AG04450 (cell line): ENCODE results near the gene PIK3CB. TPM values are rescaled to one million over a fixed set of nuclear protein-coding genes. Genes with fewer than 3 reads are reported as not detected.
"Not testable (repeated sequence)": the region's sequence is repeated elsewhere in the genome, so short reads cannot be mapped to it uniquely, and the experiment has no call there.

Source experiments
- CTCF ChIA-PET: fragments of 300-600, 350-600 bp; formaldehyde crosslinking; extraction: SDS; loops from one replicate; lab custom pipeline; 2022; ENCODE audit warnings: antibody characterized with exemption, inconsistent platforms; lab: Charles Lee
- POLR2A ChIA-PET: fragments of 350-600 bp; formaldehyde crosslinking; extraction: SDS; loops from one replicate; lab custom pipeline; 2021; ENCODE audit warnings: antibody characterized with exemption, inconsistent platforms; lab: Yijun Ruan, JAX
- DNase-seq: peaks from one replicate; pipeline ENCODE4 v3.0.0-alpha.2; 2011; ENCODE audit warnings: low read depth, low spot score
- H3K27ac ChIP-seq: one replicate; pipeline ENCODE4 v1.5.1; 2012; ENCODE audit warnings: low read depth, low read length, control low read depth
- H3K27me3 ChIP-seq: one replicate; pipeline ENCODE4 v1.6.0; 2012; ENCODE audit warnings: low read length; ENCODE audit not compliant: control insufficient read depth, insufficient read depth
- H3K4me3 ChIP-seq: 2 replicates; pipeline ENCODE4 v1.5.1; 2011; ENCODE audit warnings: mild to moderate bottlenecking, low read depth, low read length, control low read depth
- H3K9me3 ChIP-seq: 2 replicates; pipeline ENCODE4 v1.5.1; 2012; ENCODE audit warnings: low read length; ENCODE audit not compliant: control insufficient read depth, insufficient read depth
- polyA plus RNA-seq: library from polyadenylated mRNA; depleted of rRNA; stranded (reverse); fragments of >200 nt; gene quantifications from 2 replicates; pipeline ENCODE4 v1.2.3, GENCODE V29; 2011
- TF ChIP-seq, protein P1 (sequence below): IDR thresholded peaks from 2 replicates; pipeline ENCODE4 v1.5.1; 2011; ENCODE audit warnings: low read depth, low read length, control low read depth, inconsistent platforms

Gene PIK3CB
- polyA plus RNA-seq, 1 experiment = 13.8 TPM

- no peak overlapping the region for H3K27ac ChIP-seq
- TF ChIP-seq, protein P1, sequence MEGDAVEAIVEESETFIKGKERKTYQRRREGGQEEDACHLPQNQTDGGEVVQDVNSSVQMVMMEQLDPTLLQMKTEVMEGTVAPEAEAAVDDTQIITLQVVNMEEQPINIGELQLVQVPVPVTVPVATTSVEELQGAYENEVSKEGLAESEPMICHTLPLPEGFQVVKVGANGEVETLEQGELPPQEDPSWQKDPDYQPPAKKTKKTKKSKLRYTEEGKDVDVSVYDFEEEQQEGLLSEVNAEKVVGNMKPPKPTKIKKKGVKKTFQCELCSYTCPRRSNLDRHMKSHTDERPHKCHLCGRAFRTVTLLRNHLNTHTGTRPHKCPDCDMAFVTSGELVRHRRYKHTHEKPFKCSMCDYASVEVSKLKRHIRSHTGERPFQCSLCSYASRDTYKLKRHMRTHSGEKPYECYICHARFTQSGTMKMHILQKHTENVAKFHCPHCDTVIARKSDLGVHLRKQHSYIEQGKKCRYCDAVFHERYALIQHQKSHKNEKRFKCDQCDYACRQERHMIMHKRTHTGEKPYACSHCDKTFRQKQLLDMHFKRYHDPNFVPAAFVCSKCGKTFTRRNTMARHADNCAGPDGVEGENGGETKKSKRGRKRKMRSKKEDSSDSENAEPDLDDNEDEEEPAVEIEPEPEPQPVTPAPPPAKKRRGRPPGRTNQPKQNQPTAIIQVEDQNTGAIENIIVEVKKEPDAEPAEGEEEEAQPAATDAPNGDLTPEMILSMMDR = no peak
- no peaks in the 10 kb centered on the region for H3K27me3 ChIP-seq
- DNase-seq = no peak
- no peaks in the 10 kb centered on the region for H3K9me3 ChIP-seq
- ChIA-PET CTCF (interaction anchor here (0.7 to 3.6 kb wide), 3 partner anchors 203 to 241 kb away, joined by 3 to 24 read pairs (median 4); no protein-coding TSS in a partner anchor), POLR2A (interaction anchor here (1.3 kb wide), 1 partner anchor 12 kb away, joined by 3 read pairs; no protein-coding TSS in a partner anchor)
- no peak overlapping the region for H3K4me3 ChIP-seq
Measured at GRCh38 chr3:138682648-138683047, 152.1 kb downstream of the PIK3CB start.

DNA sequence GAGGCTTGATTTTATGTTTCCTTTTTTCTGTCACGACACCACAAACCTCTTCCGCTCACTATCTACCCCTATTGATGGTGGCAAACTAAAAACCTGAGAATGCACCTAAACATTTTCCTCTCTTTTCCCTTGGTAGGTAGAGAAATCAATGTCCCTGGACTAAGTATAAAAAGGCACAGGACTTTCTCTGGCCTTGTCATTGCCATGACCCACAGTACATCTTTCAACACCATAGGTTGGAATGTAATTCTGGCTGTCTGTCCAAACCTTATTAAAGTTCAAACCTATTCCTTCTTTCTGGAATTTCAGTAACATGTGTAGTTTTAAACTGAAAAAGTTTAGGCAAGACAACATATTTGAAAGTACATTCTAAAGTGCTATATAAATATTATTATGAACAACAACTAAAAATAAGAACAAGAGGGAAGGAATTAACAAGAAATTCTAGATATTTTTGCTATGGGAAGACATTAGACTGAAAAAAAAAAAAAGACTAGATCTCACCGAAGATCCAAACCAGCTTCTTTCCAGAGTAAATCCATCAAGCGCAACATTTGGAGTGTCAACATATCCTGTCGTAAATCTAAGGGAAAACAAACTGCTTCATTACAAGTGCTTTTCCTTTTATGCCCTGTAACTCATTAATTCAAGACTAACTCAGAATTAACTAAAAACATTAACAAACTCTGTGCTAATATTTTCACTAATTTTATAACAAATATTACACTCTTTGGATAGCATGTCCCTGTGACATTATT lies 153.1 kb downstream of the PIK3CB start:
- POLR2A ChIA-PET = no interaction called here
- DNase-seq = no peak
- TF ChIP-seq, protein P1 = no peak
- no peak overlapping the region for H3K27ac ChIP-seq
- no peaks in the 10 kb centered on the region for H3K27me3 ChIP-seq
- peaks cover 3% of the 10 kb centered on the region; the same call in 1 of the 2 replicates for H3K9me3 ChIP-seq
- CTCF ChIA-PET = interaction anchor here (3.6 kb wide), 1 partner anchor 234 kb away, joined by 24 read pairs; no protein-coding TSS in a partner anchor
- H3K4me3 ChIP-seq = no peak overlapping the region

DNA sequence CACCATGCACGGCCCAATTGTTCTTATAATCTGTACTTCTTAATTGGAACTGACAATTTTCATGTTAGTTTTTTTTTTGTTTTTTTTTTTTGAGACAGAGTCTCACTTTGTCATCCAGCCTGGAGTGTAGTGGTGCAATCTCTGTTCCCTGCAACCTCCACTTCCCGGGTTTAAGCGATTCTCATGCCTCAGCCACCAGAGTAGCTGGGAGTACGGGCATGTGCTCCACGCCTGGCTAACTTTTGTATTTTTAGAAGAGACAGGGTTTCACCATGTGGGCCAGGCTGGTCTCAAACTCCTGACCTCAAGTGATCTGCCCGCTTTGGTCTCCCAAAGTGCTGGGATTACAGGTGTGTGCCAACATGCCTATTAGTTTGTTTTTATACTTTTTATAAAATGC lies 153.8 kb downstream of the PIK3CB start:
- H3K27ac ChIP-seq, H3K9me3 ChIP-seq, H3K4me3 ChIP-seq, POLR2A ChIA-PET, H3K27me3 ChIP-seq, DNase-seq, CTCF ChIA-PET: not testable (repeated sequence)

GRCh38 chr3:138678874-138679392 lies 155.8 kb downstream of the PIK3CB start:
- TF ChIP-seq, protein P1 = no peak
- Histone ChIP-seq H3K4me3 (no peak overlapping the region), H3K27me3 (no peaks in the 10 kb centered on the region), H3K27ac (no peak overlapping the region), H3K9me3 (peaks cover 11% of the 10 kb centered on the region)
- ChIA-PET CTCF (interaction anchor here (1.1 to 2.3 kb wide), 2 partner anchors 237 to 244 kb away, joined by 6 read pairs; no protein-coding TSS in a partner anchor), POLR2A (no interaction called here)
- no peak for DNase-seq

- Histone ChIP-seq H3K4me3 (no peak overlapping the region), H3K27me3 (no peaks in the 10 kb centered on the region), H3K9me3 (peaks cover 11% of the 10 kb centered on the region), H3K27ac (no peak overlapping the region)
- POLR2A ChIA-PET = no interaction called here
- CTCF ChIA-PET = interaction anchor here (0.6 to 2.3 kb wide), 2 partner anchors 20 to 245 kb away, joined by 3 to 6 read pairs; no protein-coding TSS in a partner anchor
- no peak for DNase-seq
- TF ChIP-seq, protein P1 = no peak
Measured at GRCh38 chr3:138678086-138678485, 156.6 kb downstream of the PIK3CB start.
